Measurements from ENCODE around the gene RALY.
"Not testable (repeated sequence)": the region's sequence is repeated elsewhere in the genome, so short reads cannot be mapped to it uniquely, and the experiment has no call there.

RALY gene

GRCh38 chr20:34023937-34024722 is 30.4 kb downstream of the RALY start:
- no peak for DNase-seq (ENCODE audit: extremely low read depth, low read depth)
- no peak for TF ChIP-seq CTCF (IDR thresholded peaks at IDR 0.05; ENCODE audit: low read depth, low read length)

GRCh38 chr20:34024723-34025351 is 31.1 kb downstream of the RALY start:
- no peak for TF ChIP-seq CTCF (IDR thresholded peaks at IDR 0.05; ENCODE audit: low read depth, low read length)
- no peak for DNase-seq (ENCODE audit: extremely low read depth, low read depth)

GRCh38 chr20:34028013-34028412 is 34.3 kb downstream of the RALY start:
- not testable (repeated sequence) for DNase-seq (ENCODE audit: extremely low read depth, low read depth)

GRCh38 chr20:34029415-34029814 is 35.7 kb downstream of the RALY start:
- no peak for TF ChIP-seq CTCF (IDR thresholded peaks at IDR 0.05; ENCODE audit: low read depth, low read length)
- no peak for DNase-seq (ENCODE audit: extremely low read depth, low read depth)

- no peak for DNase-seq (ENCODE audit: extremely low read depth, low read depth)
- TF ChIP-seq CTCF (IDR thresholded peaks at IDR 0.05; ENCODE audit: low read depth, low read length), result no peak
Measured at GRCh38 chr20:34030456-34030855, 36.7 kb downstream of the RALY start.

- TF ChIP-seq CTCF (IDR thresholded peaks at IDR 0.05; ENCODE audit: low read depth, low read length), result no peak
- no peak for DNase-seq (ENCODE audit: extremely low read depth, low read depth)
Measured at GRCh38 chr20:34033903-34034302, 40.2 kb downstream of the RALY start.

- TF ChIP-seq CTCF (IDR thresholded peaks at IDR 0.05; ENCODE audit: low read depth, low read length), result no peak
Measured at GRCh38 chr20:34037121-34037520, 43.4 kb downstream of the RALY start.

More at GRCh38 chr20:34037121-34037520, 43.4 kb downstream of the RALY start:
- no peak for DNase-seq (ENCODE audit: extremely low read depth, low read depth)
